ENCODE results near the gene UGT1A1. TPM values are rescaled to one million over a fixed set of nuclear protein-coding genes. Genes with fewer than 3 reads are reported as not detected.

UGT1A1 gene
- polyA plus RNA-seq, 2 of the 4 experiments (the other 2 are of a cell fraction), result 1.9 TPM

- POLR2A ChIA-PET, result no interaction called here
- no peak for ATAC-seq
- no peak for DNase-seq (ENCODE audit: low read depth in 1 of 2, low spot score in 1 of 2)
- no peak for FAIRE-seq
- WGBS (ENCODE audit: missing lambda C conversion rate), result 88% methylated on average over 8 of the region's 8 CpGs
- H3K4me1 ChIP-seq, result peaks cover 11% of the 10 kb centered on the region
- H3K9me3 ChIP-seq, result no peaks in the 10 kb centered on the region
- H3K4me3 ChIP-seq, result no peak overlapping the region
- H3K4me2 ChIP-seq, result no peak overlapping the region
- CTCF ChIA-PET, result no interaction called here
- TF ChIP-seq RAD21 (conservative IDR thresholded peaks at IDR 0.05 in 1 of 2, IDR thresholded peaks at IDR 0.05 in 1 of 2) (no peak), ZC3H11A (IDR thresholded peaks at IDR 0.05) (no peak), FOXS1 (CRISPR knock-in tag; IDR thresholded peaks at IDR 0.05) (no peak), EP300 (IDR thresholded peaks at IDR 0.05) (no peak), HOXB13 (CRISPR knock-in tag; IDR thresholded peaks at IDR 0.05; ENCODE audit: low read depth) (no peak), RARB (CRISPR knock-in tag; IDR thresholded peaks at IDR 0.05) (no peak), HEYL (CRISPR knock-in tag; IDR thresholded peaks at IDR 0.05) (no peak), HOXB5 (CRISPR knock-in tag; IDR thresholded peaks at IDR 0.05) (no peak)
- peak overlapping the region in 1 of 2 experiments; percentile 47; a peak in 2 of 6 replicates for H3K27ac ChIP-seq
These were observed 51.7 kb downstream of the UGT1A1 start for GRCh38 chr2:233811732-233812131.

- H3K27ac ChIP-seq, result peak overlapping the region in 1 of 2 experiments; percentile 28; a peak in 3 of 6 replicates
- ATAC-seq, result no peak
- no peak for FAIRE-seq
- ChIA-PET CTCF (interaction anchor here (0.7 to 1.3 kb wide), 3 partner anchors 19 to 370 kb away, joined by 3 to 5 read pairs (median 3); no protein-coding TSS in a partner anchor), POLR2A (no interaction called here)
- DNase-seq (ENCODE audit: low read depth in 1 of 2, low spot score in 1 of 2), result no peak
- H3K4me2 ChIP-seq, result no peak overlapping the region
- H3K9me3 ChIP-seq, result no peaks in the 10 kb centered on the region
- H3K4me1 ChIP-seq, result peaks cover 19% of the 10 kb centered on the region
- no peak overlapping the region for H3K4me3 ChIP-seq
- TF ChIP-seq PHF8 (IDR thresholded peaks at IDR 0.05; ENCODE audit: borderline replicate concordance, low read depth), result no peak
- TF ChIP-seq RAD21 (conservative IDR thresholded peaks at IDR 0.05 in 1 of 2, IDR thresholded peaks at IDR 0.05 in 1 of 2), result no peak
- 91% methylated on average over 3 of the region's 3 CpGs for WGBS (ENCODE audit: missing lambda C conversion rate)
These were observed 53.4 kb downstream of the UGT1A1 start for GRCh38 chr2:233813236-233814055.

GRCh38 chr2:233814056-233814835 is 54.2 kb downstream of the UGT1A1 start:
- Histone ChIP-seq H3K4me1 (peaks cover 19% of the 10 kb centered on the region), H3K4me2 (no peak overlapping the region), H3K9me3 (no peaks in the 10 kb centered on the region), H3K4me3 (no peak overlapping the region), H3K27ac (peak overlapping the region in 1 of 2 experiments; percentile 31; a peak in 3 of 6 replicates)
- ChIA-PET CTCF (interaction anchor here (0.7 to 1.0 kb wide), 3 partner anchors 18 to 371 kb away, joined by 3 to 4 read pairs (median 3); no protein-coding TSS in a partner anchor), POLR2A (no interaction called here)
- WGBS (ENCODE audit: missing lambda C conversion rate), result 100% methylated on average over 2 of the region's 2 CpGs
- FAIRE-seq (no peak), ATAC-seq (peak; percentile 43 to 78; a peak in 4 of 6 replicates), DNase-seq (ENCODE audit: low read depth in 1 of 2, low spot score in 1 of 2) (peak; percentile 44 to 52)
- TF ChIP-seq ATOH8 (CRISPR knock-in tag; IDR thresholded peaks at IDR 0.05; ENCODE audit: low read depth), result no peak
- peak; percentile 72 for TF ChIP-seq USF2 (IDR thresholded peaks at IDR 0.05)

GRCh38 chr2:233815861-233816260 is 55.8 kb downstream of the UGT1A1 start:
- Histone ChIP-seq H3K27ac (no peak overlapping the region), H3K9me3 (no peaks in the 10 kb centered on the region), H3K4me1 (peaks cover 24% of the 10 kb centered on the region), H3K4me2 (no peak overlapping the region), H3K4me3 (no peak overlapping the region)
- DNase-seq (ENCODE audit: low read depth in 1 of 2, low spot score in 1 of 2), result no peak
- 84% methylated on average over 6 of the region's 6 CpGs for WGBS (ENCODE audit: missing lambda C conversion rate)
- FAIRE-seq, result no peak
- CTCF ChIA-PET, result no interaction called here
- POLR2A ChIA-PET, result no interaction called here
- TF ChIP-seq MAX (IDR thresholded peaks at IDR 0.05) (no peak), KDM5A (IDR thresholded peaks at IDR 0.05) (no peak), FOSB (CRISPR knock-in tag; IDR thresholded peaks at IDR 0.05) (no peak), CBX2 (IDR thresholded peaks at IDR 0.05; ENCODE audit: borderline replicate concordance, low read depth) (no peak)
- ATAC-seq, result no peak

Measured in A549 (cell line).